K562 (cell line): ENCODE measurements around the gene DBI. TPM values are rescaled to one million over a fixed set of nuclear protein-coding genes. Genes with fewer than 3 reads are reported as not detected.

Experiments used
- AFF1 ChIP-seq, 2 experiments: fragments of 450-650 bp; IDR thresholded peaks; 2 replicates each; pipeline ENCODE4 v1.6.1; 2018; ENCODE audit warnings: mild to moderate bottlenecking in 2 of 2, low read depth in 1 of 2; ENCODE audit not compliant: partially characterized antibody in 2 of 2
- CBX3 ChIP-seq, 2 experiments: IDR thresholded peaks; 1 replicate in 1 of 2; 2 replicates in 1 of 2; pipeline ENCODE4 v1.6.1; 2012; ENCODE audit warnings: inconsistent platforms in 2 of 2, low read length in 2 of 2, borderline replicate concordance in 1 of 2, control low read depth in 1 of 2
- CHCHD3 ChIP-seq: fragments of 250-450 bp; sonication (Bioruptor Pico); IDR thresholded peaks from 2 replicates; pipeline ENCODE4 v2.1.2; 2022; ENCODE audit warnings: mild to moderate bottlenecking
- CREB5 ChIP-seq: fragments of 250-450 bp; sonication (Bioruptor Pico); IDR thresholded peaks from 2 replicates; pipeline ENCODE4 v1.5.0; 2020; ENCODE audit warnings: mild to moderate bottlenecking
- CTCFL ChIP-seq: IDR thresholded peaks from 2 replicates; pipeline ENCODE4 v1.6.1; 2011; ENCODE audit warnings: borderline replicate concordance, low read depth, mild to moderate bottlenecking, moderate library complexity, low read length; ENCODE audit not compliant: insufficient read depth, poor library complexity, severe bottlenecking
- DACH1 ChIP-seq: fragments of 450-650 bp; IDR thresholded peaks from 2 replicates; pipeline ENCODE4 v1.6.1; 2018; ENCODE audit not compliant: partially characterized antibody
- HNRNPLL ChIP-seq: fragments of 200-400 bp; formaldehyde crosslinking; IDR thresholded peaks from 2 replicates; pipeline ENCODE4 v1.6.1; 2017; ENCODE audit warnings: low read length, low read depth, mild to moderate bottlenecking; ENCODE audit not compliant: poor library complexity, severe bottlenecking
- KLF16 ChIP-seq: IDR thresholded peaks from 2 replicates; pipeline ENCODE4 v1.6.1; 2016; ENCODE audit warnings: antibody characterized with exemption
- MCM7 ChIP-seq, 2 experiments: fragments of 450-650 bp; IDR thresholded peaks; 2 replicates each; pipeline ENCODE4 v1.6.1; 2016 to 2018
- NFIX ChIP-seq: fragments of 250-450 bp; sonication (Bioruptor Pico); IDR thresholded peaks from 2 replicates; pipeline ENCODE4 v1.4.0; 2020; ENCODE audit warnings: low read depth, mild to moderate bottlenecking, moderate library complexity
- PHB2 ChIP-seq: fragments of 450-650 bp; IDR thresholded peaks from 2 replicates; pipeline ENCODE4 v1.6.1; 2017; ENCODE audit warnings: low read depth
- RAD51 ChIP-seq: fragments of 450-650 bp; IDR thresholded peaks from 2 replicates; pipeline ENCODE4 v1.7.1; 2016; ENCODE audit warnings: low read depth, mild to moderate bottlenecking, borderline replicate concordance
- SREBF2 ChIP-seq: sonication (generic); formaldehyde crosslinking; IDR thresholded peaks from 2 replicates; pipeline ENCODE4 v1.4.0; 2020; ENCODE audit warnings: mild to moderate bottlenecking, missing genetic modification reagents
- USF1 ChIP-seq: sonication (generic); formaldehyde crosslinking; IDR thresholded peaks from 2 replicates; pipeline ENCODE4 v1.9.0; 2022; ENCODE audit warnings: mild to moderate bottlenecking, missing genetic modification reagents
- ZBTB17 ChIP-seq: fragments of 450-650 bp; formaldehyde crosslinking; IDR thresholded peaks from 2 replicates; pipeline ENCODE4 v1.4.0; 2020; ENCODE audit warnings: mild to moderate bottlenecking
- ZFP91 ChIP-seq: sonication (generic); formaldehyde crosslinking; IDR thresholded peaks from 2 replicates; pipeline ENCODE4 v1.8.0; 2022; ENCODE audit warnings: mild to moderate bottlenecking, missing genetic modification reagents
- ZNF212 ChIP-seq: fragments of 450-650 bp; formaldehyde crosslinking; IDR thresholded peaks from 2 replicates; pipeline ENCODE4 v1.4.0; 2020; ENCODE audit warnings: mild to moderate bottlenecking
- ZNF354B ChIP-seq: fragments of 250-450 bp; sonication (Bioruptor Pico); IDR thresholded peaks from 2 replicates; pipeline ENCODE4 v1.4.0; 2020
- polyA plus RNA-seq, 8 experiments: library from polyadenylated mRNA; depleted of rRNA in 4 of 8; stranded (reverse) in 5 of 8; unstranded in 3 of 8; fragments of >200 nt; fragmentation: Nextera tagmentation in 2 of 8; fragmentation: Illumina TruSeq in 1 of 8; extraction: Ambion mirVana in 2 of 8; extraction: Trizol in 1 of 8; gene quantifications; 2 replicates each; pipeline versions ENCODE4 v1.2.1 to v1.2.3, GENCODE V29; 2011 to 2014; ENCODE audit warnings: inconsistent platforms in 1 of 8, missing spikeins in 1 of 8
- total RNA-seq, 7 experiments: library from RNA; depleted of rRNA in 6 of 7; stranded (reverse); fragments of >200 nt in 6 of 7; fragmentation: Illumina TruSeq in 2 of 7; extraction: Trizol in 2 of 7; gene quantifications; 2 replicates each; pipeline versions ENCODE4 v1.2.1 to v1.2.3, GENCODE V29; 2011 to 2021; ENCODE audit warnings: low replicate concordance in 1 of 7

DBI gene
- total and polyA plus RNA-seq, 9 of the 15 experiments (the other 6 are each of a cell fraction or from before 2014, with no cell fraction given) = 55.8 to 443 (median 194) TPM

- TF ChIP-seq HNRNPLL = no peak
- TF ChIP-seq USF1 = no peak
- no peak for TF ChIP-seq CTCFL
- no peak for TF ChIP-seq PHB2
- no peak for TF ChIP-seq SREBF2 (CRISPR knock-in tag)
- TF ChIP-seq CBX3 (IDR thresholded peaks at IDR 0.05; ENCODE audit: borderline replicate concordance in 1 of 2, low read length in 2 of 2) = no peak
- TF ChIP-seq ZNF354B (CRISPR knock-in tag) = no peak
- no peak for TF ChIP-seq ZFP91 (CRISPR knock-in tag)
- no peak for TF ChIP-seq AFF1 (IDR thresholded peaks at IDR 0.05; ENCODE audit: low read depth in 1 of 2, partially characterized antibody in 2 of 2)
- TF ChIP-seq ZBTB17 (CRISPR knock-in tag) = no peak
- no peak for TF ChIP-seq RAD51
- no peak for TF ChIP-seq CHCHD3 (CRISPR knock-in tag)
- TF ChIP-seq ZNF212 (CRISPR knock-in tag) = no peak
- no peak for TF ChIP-seq NFIX (CRISPR knock-in tag)
- TF ChIP-seq CREB5 (CRISPR knock-in tag) = no peak
- no peak for TF ChIP-seq MCM7 (IDR thresholded peaks at IDR 0.05)
- no peak for TF ChIP-seq KLF16
- no peak for TF ChIP-seq DACH1
Observed at GRCh38 chr2:119389615-119390306, 23.0 kb downstream of the DBI start (continued).
